HepG2 (cell line): ENCODE data around the gene NT5DC2. TPM values are rescaled to one million over a fixed set of nuclear protein-coding genes. Genes with fewer than 3 reads are reported as not detected.

Experiments
- HCFC1 ChIP-seq: fragments of 150-350 bp; IDR thresholded peaks from 2 replicates; pipeline ENCODE4 v1.6.1; 2014; ENCODE audit warnings: low read depth, low read length
- HNRNPL ChIP-seq: fragments of 200-400 bp; formaldehyde crosslinking; IDR thresholded peaks from 2 replicates; pipeline ENCODE4 v1.6.1; 2017; ENCODE audit warnings: mild to moderate bottlenecking, low read depth, low read length
- HOXA3 ChIP-seq: sonication (generic); formaldehyde crosslinking; IDR thresholded peaks from 2 replicates; pipeline ENCODE4 v1.5.0; 2020; ENCODE audit warnings: missing genetic modification reagents
- JARID2 ChIP-seq: sonication (generic); formaldehyde crosslinking; IDR thresholded peaks from 2 replicates; pipeline ENCODE4 v1.8.1; 2023; ENCODE audit warnings: missing genetic modification reagents, inconsistent platforms; ENCODE audit not compliant: insufficient replicate concordance
- MYNN ChIP-seq: sonication (generic); formaldehyde crosslinking; IDR thresholded peaks from 2 replicates; pipeline ENCODE4 v1.4.0; 2020; ENCODE audit warnings: mild to moderate bottlenecking, low read depth, missing genetic modification reagents
- NBN ChIP-seq: fragments of 450-650 bp; conservative IDR thresholded peaks from 2 replicates; pipeline ENCODE4 v1.6.1; 2017
- NFIB ChIP-seq: sonication (generic); formaldehyde crosslinking; IDR thresholded peaks from 2 replicates; pipeline ENCODE4 v1.9.0; 2021; ENCODE audit warnings: missing genetic modification reagents, mild to moderate bottlenecking, borderline replicate concordance
- NFKBIZ ChIP-seq: IDR thresholded peaks from 2 replicates; pipeline ENCODE4 v1.6.1; 2018; ENCODE audit warnings: missing genetic modification reagents, missing compliant biosample characterization
- NONO ChIP-seq, 2 experiments: fragments of 450-650 bp in 1 of 2; sonication (generic) in 1 of 2; formaldehyde crosslinking in 1 of 2; IDR thresholded peaks in 1 of 2; conservative IDR thresholded peaks in 1 of 2; 2 replicates each; pipeline versions ENCODE4 v1.6.1 to v1.8.0; 2017 to 2022; ENCODE audit warnings: mild to moderate bottlenecking in 1 of 2, missing genetic modification reagents in 1 of 2, moderate library complexity in 1 of 2
- PHF20 ChIP-seq: sonication (generic); formaldehyde crosslinking; IDR thresholded peaks from 2 replicates; pipeline ENCODE4 v1.5.0; 2020; ENCODE audit warnings: mild to moderate bottlenecking, missing genetic modification reagents
- PHF21A ChIP-seq: sonication (generic); formaldehyde crosslinking; IDR thresholded peaks from 2 replicates; pipeline ENCODE4 v1.5.0; 2020; ENCODE audit warnings: mild to moderate bottlenecking, missing genetic modification reagents
- POLR2A ChIP-seq, 2 experiments: IDR thresholded peaks; 2 replicates each; pipeline ENCODE4 v1.6.1; 2011; ENCODE audit warnings: low read depth in 2 of 2, low read length in 2 of 2, mild to moderate bottlenecking in 1 of 2, moderate library complexity in 1 of 2; ENCODE audit not compliant: insufficient read depth in 1 of 2
- RAD21 ChIP-seq: fragments of 450-650 bp; formaldehyde crosslinking; IDR thresholded peaks from 2 replicates; pipeline ENCODE4 v1.5.0; 2020; ENCODE audit warnings: mild to moderate bottlenecking
- ZFP36L1 ChIP-seq: sonication (generic); formaldehyde crosslinking; IDR thresholded peaks from 2 replicates; pipeline ENCODE4 v1.8.0; 2022; ENCODE audit warnings: mild to moderate bottlenecking, missing genetic modification reagents, moderate library complexity
- ZNF143 ChIP-seq: sonication (generic); formaldehyde crosslinking; IDR thresholded peaks from 2 replicates; pipeline ENCODE4 v1.4.0; 2020; ENCODE audit warnings: missing genetic modification reagents
- ZNF230 ChIP-seq: sonication (generic); formaldehyde crosslinking; IDR thresholded peaks from 2 replicates; pipeline ENCODE4 v1.4.0; 2020; ENCODE audit warnings: mild to moderate bottlenecking, missing genetic modification reagents
- ZNF260 ChIP-seq: sonication (generic); formaldehyde crosslinking; IDR thresholded peaks from 2 replicates; pipeline ENCODE4 v1.4.0; 2020; ENCODE audit warnings: missing genetic modification reagents, low read depth, mild to moderate bottlenecking, borderline replicate concordance
- ZNF274 ChIP-seq: sonication (generic); formaldehyde crosslinking; IDR thresholded peaks from 2 replicates; pipeline ENCODE4 v1.5.1; 2020; ENCODE audit warnings: mild to moderate bottlenecking, missing genetic modification reagents
- ZNF556 ChIP-seq: sonication (generic); formaldehyde crosslinking; IDR thresholded peaks from 2 replicates; pipeline ENCODE4 v1.4.0; 2020; ENCODE audit warnings: mild to moderate bottlenecking, missing genetic modification reagents, borderline replicate concordance
- ZNF562 ChIP-seq: sonication (generic); formaldehyde crosslinking; IDR thresholded peaks from 2 replicates; pipeline ENCODE4 v1.8.0; 2022; ENCODE audit warnings: missing genetic modification reagents, borderline replicate concordance
- ZNF570 ChIP-seq: sonication (generic); formaldehyde crosslinking; IDR thresholded peaks from 2 replicates; pipeline ENCODE4 v1.4.0; 2020; ENCODE audit warnings: mild to moderate bottlenecking, missing genetic modification reagents, borderline replicate concordance
- ZNF598 ChIP-seq: sonication (generic); formaldehyde crosslinking; IDR thresholded peaks from 2 replicates; pipeline ENCODE4 v1.5.1; 2020; ENCODE audit warnings: mild to moderate bottlenecking, missing genetic modification reagents, borderline replicate concordance
- ZNF644 ChIP-seq: IDR thresholded peaks from 2 replicates; pipeline ENCODE4 v1.6.1; 2016; ENCODE audit warnings: low read depth
- ZNF83 ChIP-seq: sonication (generic); formaldehyde crosslinking; IDR thresholded peaks from 2 replicates; pipeline ENCODE4 v1.4.0; 2020; ENCODE audit warnings: missing genetic modification reagents, mild to moderate bottlenecking, borderline replicate concordance
- polyA plus RNA-seq, 8 experiments: library from polyadenylated mRNA; depleted of rRNA in 3 of 8; stranded (reverse) in 7 of 8; unstranded in 1 of 8; fragments of >200 nt; fragmentation: Illumina TruSeq in 4 of 8; extraction: Trizol in 4 of 8; gene quantifications; 2 replicates each; pipeline versions ENCODE4 v1.2.1 to v1.2.3, GENCODE V29; 2011 to 2016; ENCODE audit warnings: low read depth in 4 of 8, missing spikeins in 1 of 8, mixed read lengths in 1 of 8; ENCODE audit not compliant: insufficient read depth in 1 of 8
- total RNA-seq, 5 experiments: library from RNA; depleted of rRNA; stranded (reverse); fragments of >200 nt; fragmentation: Illumina TruSeq; extraction: Trizol; gene quantifications; 2 replicates each; pipeline ENCODE4 v1.2.3, GENCODE V29; 2016; ENCODE audit warnings: low read depth in 1 of 5
- TF ChIP-seq, protein P1 (sequence below): fragments of 450-650 bp; IDR thresholded peaks from 2 replicates; pipeline ENCODE4 v1.6.1; 2016
- TF ChIP-seq, protein P2 (sequence below): sonication (generic); formaldehyde crosslinking; IDR thresholded peaks from 2 replicates; pipeline ENCODE4 v1.4.0; 2020; ENCODE audit warnings: missing genetic modification reagents, borderline replicate concordance
- TF ChIP-seq, protein P3 (sequence below): sonication (generic); formaldehyde crosslinking; IDR thresholded peaks from 2 replicates; pipeline ENCODE4 v1.8.1; 2023; ENCODE audit warnings: missing genetic modification reagents, mild to moderate bottlenecking, borderline replicate concordance

Gene NT5DC2
- total and polyA plus RNA-seq, 2 of the 13 experiments (the other 11 are each of a cell fraction or from before 2014, with no cell fraction given): 131 to 240 TPM

DNA sequence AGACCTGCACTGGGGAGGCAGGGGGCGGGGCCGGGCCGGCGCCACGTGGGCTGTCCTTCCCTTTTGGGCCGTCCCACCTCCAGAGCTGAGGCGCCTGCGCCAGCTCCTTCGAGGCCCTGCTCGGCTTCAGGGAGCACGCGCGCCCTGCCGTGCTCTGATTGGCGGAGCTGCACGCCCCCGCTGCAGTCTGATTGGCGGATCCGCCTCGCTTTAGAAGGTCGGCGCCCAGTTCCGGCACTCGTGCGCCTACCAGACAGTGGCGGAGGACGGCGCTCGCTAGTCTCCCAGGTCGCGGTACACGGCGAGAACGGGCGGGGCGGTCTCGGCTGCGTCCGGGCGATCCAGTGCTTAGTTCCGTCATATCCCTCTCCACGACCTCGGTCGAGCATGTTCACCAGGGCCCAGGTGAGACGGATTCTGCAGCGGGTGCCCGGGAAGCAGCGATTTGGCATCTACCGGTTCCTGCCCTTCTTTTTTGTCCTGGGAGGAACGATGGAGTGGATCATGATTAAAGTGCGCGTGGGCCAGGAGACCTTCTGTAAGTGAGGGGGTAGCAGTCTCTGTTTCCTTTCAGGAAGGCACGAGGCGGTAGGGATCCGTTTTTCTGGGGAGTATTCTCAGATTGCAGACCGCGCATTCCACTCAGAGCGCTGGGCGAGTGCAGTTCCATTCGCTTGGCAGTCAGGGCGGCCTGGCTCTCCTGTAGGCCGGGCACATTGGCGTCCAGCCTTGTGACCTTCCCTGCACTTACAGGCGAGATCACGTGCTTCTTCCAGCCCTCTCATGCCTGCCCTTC is 2.9 kb upstream of the NT5DC2 start, which contains the start of gene UQCC5 (continued):
- TF ChIP-seq, protein P1, sequence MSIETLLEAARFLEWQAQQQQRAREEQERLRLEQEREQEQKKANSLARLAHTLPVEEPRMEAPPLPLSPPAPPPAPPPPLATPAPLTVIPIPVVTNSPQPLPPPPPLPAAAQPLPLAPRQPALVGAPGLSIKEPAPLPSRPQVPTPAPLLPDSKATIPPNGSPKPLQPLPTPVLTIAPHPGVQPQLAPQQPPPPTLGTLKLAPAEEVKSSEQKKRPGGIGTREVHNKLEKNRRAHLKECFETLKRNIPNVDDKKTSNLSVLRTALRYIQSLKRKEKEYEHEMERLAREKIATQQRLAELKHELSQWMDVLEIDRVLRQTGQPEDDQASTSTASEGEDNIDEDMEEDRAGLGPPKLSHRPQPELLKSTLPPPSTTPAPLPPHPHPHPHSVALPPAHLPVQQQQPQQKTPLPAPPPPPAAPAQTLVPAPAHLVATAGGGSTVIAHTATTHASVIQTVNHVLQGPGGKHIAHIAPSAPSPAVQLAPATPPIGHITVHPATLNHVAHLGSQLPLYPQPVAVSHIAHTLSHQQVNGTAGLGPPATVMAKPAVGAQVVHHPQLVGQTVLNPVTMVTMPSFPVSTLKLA: peak; percentile 93
- TF ChIP-seq ZNF274 (CRISPR knock-in tag) (peak; percentile 95), HCFC1 (no peak), MYNN (no peak; the same call in 1 of the 2 replicates), ZNF644 (no peak; the same call in 1 of the 2 replicates), PHF20 (CRISPR knock-in tag) (peak; percentile 74), NFIB (no peak), RAD21 (CRISPR knock-in tag) (no peak), POLR2A (IDR thresholded peaks at IDR 0.05; ENCODE audit: insufficient read depth in 1 of 2, low read depth in 2 of 2, low read length in 2 of 2) (peak in 1 of 2 experiments; percentile 94; a peak in 2 of 4 replicates), ZNF598 (CRISPR knock-in tag) (peak; percentile 73; the same call in 1 of the 2 replicates), NFKBIZ (CRISPR knock-in tag) (no peak; the same call in none of the 2 replicates), ZNF83 (CRISPR knock-in tag) (peak; percentile 65; the same call in 1 of the 2 replicates), HNRNPL (no peak), ZNF570 (CRISPR knock-in tag) (peak; percentile 61; the same call in 1 of the 2 replicates), ZNF556 (peak; percentile 60; the same call in 1 of the 2 replicates), ZNF230 (CRISPR knock-in tag) (peak; percentile 74), PHF21A (no peak; the same call in 1 of the 2 replicates), ZNF143 (0 out of 2 replicates have a peak, but pooled peaks have one; percentile 30), NBN (no peak), ZFP36L1 (CRISPR knock-in tag) (peak; percentile 13; the same call in 1 of the 2 replicates), JARID2 (CRISPR knock-in tag) (no peak), ZNF260 (CRISPR knock-in tag) (0 out of 2 replicates have a peak, but pooled peaks have one; percentile 47), HOXA3 (CRISPR knock-in tag) (peak; percentile 74), ZNF562 (no peak), NONO (IDR thresholded peaks at IDR 0.05) (no peak), NONO (CRISPR knock-in tag; conservative IDR thresholded peaks at IDR 0.05) (peak; percentile 90)
- TF ChIP-seq, protein P2, sequence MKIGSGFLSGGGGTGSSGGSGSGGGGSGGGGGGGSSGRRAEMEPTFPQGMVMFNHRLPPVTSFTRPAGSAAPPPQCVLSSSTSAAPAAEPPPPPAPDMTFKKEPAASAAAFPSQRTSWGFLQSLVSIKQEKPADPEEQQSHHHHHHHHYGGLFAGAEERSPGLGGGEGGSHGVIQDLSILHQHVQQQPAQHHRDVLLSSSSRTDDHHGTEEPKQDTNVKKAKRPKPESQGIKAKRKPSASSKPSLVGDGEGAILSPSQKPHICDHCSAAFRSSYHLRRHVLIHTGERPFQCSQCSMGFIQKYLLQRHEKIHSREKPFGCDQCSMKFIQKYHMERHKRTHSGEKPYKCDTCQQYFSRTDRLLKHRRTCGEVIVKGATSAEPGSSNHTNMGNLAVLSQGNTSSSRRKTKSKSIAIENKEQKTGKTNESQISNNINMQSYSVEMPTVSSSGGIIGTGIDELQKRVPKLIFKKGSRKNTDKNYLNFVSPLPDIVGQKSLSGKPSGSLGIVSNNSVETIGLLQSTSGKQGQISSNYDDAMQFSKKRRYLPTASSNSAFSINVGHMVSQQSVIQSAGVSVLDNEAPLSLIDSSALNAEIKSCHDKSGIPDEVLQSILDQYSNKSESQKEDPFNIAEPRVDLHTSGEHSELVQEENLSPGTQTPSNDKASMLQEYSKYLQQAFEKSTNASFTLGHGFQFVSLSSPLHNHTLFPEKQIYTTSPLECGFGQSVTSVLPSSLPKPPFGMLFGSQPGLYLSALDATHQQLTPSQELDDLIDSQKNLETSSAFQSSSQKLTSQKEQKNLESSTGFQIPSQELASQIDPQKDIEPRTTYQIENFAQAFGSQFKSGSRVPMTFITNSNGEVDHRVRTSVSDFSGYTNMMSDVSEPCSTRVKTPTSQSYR: no peak
- TF ChIP-seq, protein P3, sequence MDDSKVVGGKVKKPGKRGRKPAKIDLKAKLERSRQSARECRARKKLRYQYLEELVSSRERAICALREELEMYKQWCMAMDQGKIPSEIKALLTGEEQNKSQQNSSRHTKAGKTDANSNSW (CRISPR knock-in tag): no peak; the same call in 1 of the 2 replicates
